Upper lobe of left lung (tissue), 4 donors: Measurements from ENCODE around the gene PADI1.

ENCODE experiments used
- EP300 ChIP-seq, 4 donors: sonication (generic); formaldehyde crosslinking; IDR thresholded peaks; one replicate each; pipeline ENCODE4 v1.5.1; 2017; ENCODE audit warnings: antibody characterized with exemption in 4 of 4, control low read depth in 2 of 4
- POLR2AphosphoS5 ChIP-seq, 2 donors: sonication (generic); formaldehyde crosslinking; IDR thresholded peaks; one replicate each; pipeline ENCODE4 v1.5.1; 2017; ENCODE audit warnings: antibody characterized with exemption in 2 of 2
- TF ChIP-seq, protein P1 (sequence below), 6 experiments: fragments of 450-650 bp in 4 of 6; fragments of 200-600 bp in 2 of 6; sonication (generic) in 2 of 6; IDR thresholded peaks; one replicate each; pipeline ENCODE4 v1.5.1; 2016 to 2019; ENCODE audit warnings: antibody characterized with exemption in 6 of 6

DNA sequence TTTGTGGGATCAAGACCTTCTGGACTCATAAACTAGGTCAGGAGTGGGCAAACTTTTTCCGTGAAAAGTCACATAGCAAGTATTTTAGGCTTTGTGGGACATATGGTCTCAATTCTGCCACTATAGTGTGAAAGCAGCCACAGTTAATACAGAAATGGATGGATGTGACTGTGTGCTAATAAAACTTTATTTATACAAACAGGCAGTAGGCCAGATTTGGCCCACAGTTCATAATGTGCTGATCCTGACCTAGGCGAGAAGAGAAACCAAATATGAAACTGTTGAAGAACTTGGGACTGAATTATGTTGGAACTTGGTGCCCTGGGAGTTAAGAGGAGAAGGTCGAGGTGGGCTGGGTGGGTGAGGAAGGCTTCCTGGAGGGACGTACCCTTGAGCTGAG is 61.0 kb downstream of the PADI1 start:
- TF ChIP-seq, protein P1, sequence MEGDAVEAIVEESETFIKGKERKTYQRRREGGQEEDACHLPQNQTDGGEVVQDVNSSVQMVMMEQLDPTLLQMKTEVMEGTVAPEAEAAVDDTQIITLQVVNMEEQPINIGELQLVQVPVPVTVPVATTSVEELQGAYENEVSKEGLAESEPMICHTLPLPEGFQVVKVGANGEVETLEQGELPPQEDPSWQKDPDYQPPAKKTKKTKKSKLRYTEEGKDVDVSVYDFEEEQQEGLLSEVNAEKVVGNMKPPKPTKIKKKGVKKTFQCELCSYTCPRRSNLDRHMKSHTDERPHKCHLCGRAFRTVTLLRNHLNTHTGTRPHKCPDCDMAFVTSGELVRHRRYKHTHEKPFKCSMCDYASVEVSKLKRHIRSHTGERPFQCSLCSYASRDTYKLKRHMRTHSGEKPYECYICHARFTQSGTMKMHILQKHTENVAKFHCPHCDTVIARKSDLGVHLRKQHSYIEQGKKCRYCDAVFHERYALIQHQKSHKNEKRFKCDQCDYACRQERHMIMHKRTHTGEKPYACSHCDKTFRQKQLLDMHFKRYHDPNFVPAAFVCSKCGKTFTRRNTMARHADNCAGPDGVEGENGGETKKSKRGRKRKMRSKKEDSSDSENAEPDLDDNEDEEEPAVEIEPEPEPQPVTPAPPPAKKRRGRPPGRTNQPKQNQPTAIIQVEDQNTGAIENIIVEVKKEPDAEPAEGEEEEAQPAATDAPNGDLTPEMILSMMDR (IDR thresholded peaks at IDR 0.05) = no peak
- TF ChIP-seq EP300 (IDR thresholded peaks at IDR 0.05) (no peak), POLR2AphosphoS5 (IDR thresholded peaks at IDR 0.05) (no peak)
